Breast epithelium (tissue), 4 donors: Measurements from ENCODE around the gene LIN28B. TPM values are rescaled to one million over a fixed set of nuclear protein-coding genes. Genes with fewer than 3 reads are reported as not detected.

Experiments
- DNase-seq, 2 donors: peaks; one replicate each; pipeline ENCODE4 v3.0.0-alpha.2; 2019; ENCODE audit warnings: low spot score in 2 of 2
- H3K27ac ChIP-seq, 2 donors: fragments of 200-600 bp; sonication (generic) in 1 of 2; one replicate each; pipeline ENCODE4 v1.5.1; 2016 to 2019; ENCODE audit warnings: mild to moderate bottlenecking in 1 of 2
- H3K27me3 ChIP-seq, 2 donors: fragments of 200-600 bp; sonication (generic) in 1 of 2; one replicate each; pipeline versions ENCODE4 v1.5.1 to v1.6.0; 2017 to 2019; ENCODE audit warnings: control low read depth in 1 of 2, mild to moderate bottlenecking in 1 of 2
- H3K36me3 ChIP-seq: fragments of 200-600 bp; one replicate; pipeline ENCODE4 v1.5.1; 2019
- H3K4me1 ChIP-seq, 2 donors: fragments of 200-600 bp; sonication (generic); one replicate each; pipeline ENCODE4 v1.5.1; 2016 to 2019; ENCODE audit warnings: control low read depth in 1 of 2
- H3K4me3 ChIP-seq, 3 donors: fragments of 200-600 bp; sonication (generic); 1 replicate in 2 of 3; 2 replicates in 1 of 3; pipeline ENCODE4 v1.5.1; 2016 to 2019; ENCODE audit warnings: mild to moderate bottlenecking in 3 of 3, moderate library complexity in 2 of 3
- H3K9me3 ChIP-seq, 2 donors: fragments of 200-600 bp; sonication (generic) in 1 of 2; one replicate each; pipeline ENCODE4 v1.5.1; 2016 to 2019; ENCODE audit warnings: control low read depth in 1 of 2
- CTCF ChIP-seq, 3 donors: fragments of 450-650 bp; IDR thresholded peaks; one replicate each; pipeline ENCODE4 v1.5.1; 2016 to 2017; ENCODE audit warnings: antibody characterized with exemption in 3 of 3, mild to moderate bottlenecking in 3 of 3, moderate library complexity in 3 of 3
- POLR2A ChIP-seq: fragments of 450-650 bp; IDR thresholded peaks from one replicate; pipeline ENCODE4 v1.6.1; 2016; ENCODE audit warnings: antibody characterized with exemption, mild to moderate bottlenecking, moderate library complexity
- POLR2AphosphoS5 ChIP-seq, 3 donors: sonication (generic); formaldehyde crosslinking; IDR thresholded peaks; one replicate each; pipeline ENCODE4 v1.6.1; 2017; ENCODE audit warnings: antibody characterized with exemption in 3 of 3
- intact Hi-C: fragments of 100-400 bp; cut with DNase I; formaldehyde crosslinking; loops from one replicate; pipeline ENCODE4 v1.15.1; 2023; ENCODE audit warnings: low total_unique reads
- total RNA-seq, 3 donors: library from RNA; depleted of rRNA; stranded (reverse); fragments of >200 nt; gene quantifications; one replicate each; pipeline ENCODE4 v1.1.0, GENCODE V29; 2016

Gene LIN28B
- total RNA-seq, 3 donors from 2014 or later, result not detected

GRCh38 chr6:105028898-105029297, 72.0 kb downstream of the LIN28B start:
- TF ChIP-seq POLR2AphosphoS5 (IDR thresholded peaks at IDR 0.05) (no peak), POLR2A (no peak), CTCF (IDR thresholded peaks at IDR 0.05) (no peak)
- H3K27ac ChIP-seq, result no peak overlapping the region
- no peaks in the 10 kb centered on the region for H3K9me3 ChIP-seq
- H3K27me3 ChIP-seq, result no peaks in the 10 kb centered on the region
- no peak overlapping the region for H3K4me3 ChIP-seq
- no peak for DNase-seq
- no peaks in the 10 kb centered on the region for H3K4me1 ChIP-seq
- H3K36me3 ChIP-seq, result no peaks in the 10 kb centered on the region
- intact Hi-C loops, result no loop called here

- Histone ChIP-seq H3K4me1 (no peaks in the 10 kb centered on the region), H3K4me3 (no peak overlapping the region), H3K27me3 (no peaks in the 10 kb centered on the region), H3K36me3 (no peaks in the 10 kb centered on the region), H3K27ac (no peak overlapping the region), H3K9me3 (no peaks in the 10 kb centered on the region)
- no peak for TF ChIP-seq POLR2AphosphoS5 (IDR thresholded peaks at IDR 0.05)
- no peak for TF ChIP-seq POLR2A
- TF ChIP-seq CTCF (IDR thresholded peaks at IDR 0.05), result no peak
- DNase-seq, result no peak
- intact Hi-C loops, result no loop called here
These were observed 72.7 kb downstream of the LIN28B start for GRCh38 chr6:105029581-105029980.

GRCh38 chr6:105034470-105034869, 77.6 kb downstream of the LIN28B start:
- no peak overlapping the region for H3K27ac ChIP-seq
- DNase-seq, result no peak
- intact Hi-C loops, result no loop called here
- TF ChIP-seq POLR2AphosphoS5 (IDR thresholded peaks at IDR 0.05) (no peak), POLR2A (no peak), CTCF (IDR thresholded peaks at IDR 0.05) (no peak)
- no peaks in the 10 kb centered on the region for H3K36me3 ChIP-seq
- no peaks in the 10 kb centered on the region for H3K4me1 ChIP-seq
- H3K4me3 ChIP-seq, result no peak overlapping the region
- H3K27me3 ChIP-seq, result no peaks in the 10 kb centered on the region
- no peaks in the 10 kb centered on the region for H3K9me3 ChIP-seq

GRCh38 chr6:105035299-105035698, 78.4 kb downstream of the LIN28B start:
- Histone ChIP-seq H3K9me3 (no peaks in the 10 kb centered on the region), H3K27ac (no peak overlapping the region), H3K4me3 (no peak overlapping the region), H3K27me3 (no peaks in the 10 kb centered on the region), H3K4me1 (no peaks in the 10 kb centered on the region), H3K36me3 (no peaks in the 10 kb centered on the region)
- no peak for TF ChIP-seq CTCF (IDR thresholded peaks at IDR 0.05)
- TF ChIP-seq POLR2AphosphoS5 (IDR thresholded peaks at IDR 0.05), result no peak
- no peak for TF ChIP-seq POLR2A
- intact Hi-C loops, result no loop called here
- no peak for DNase-seq

- no peaks in the 10 kb centered on the region for H3K4me1 ChIP-seq
These were observed 79.4 kb downstream of the LIN28B start for GRCh38 chr6:105036351-105036750.

More at GRCh38 chr6:105036351-105036750, 79.4 kb downstream of the LIN28B start:
- intact Hi-C loops, result no loop called here
- no peak for TF ChIP-seq POLR2AphosphoS5 (IDR thresholded peaks at IDR 0.05)
- no peak for TF ChIP-seq POLR2A
- TF ChIP-seq CTCF (IDR thresholded peaks at IDR 0.05), result no peak
- H3K27me3 ChIP-seq, result no peaks in the 10 kb centered on the region
- H3K9me3 ChIP-seq, result no peaks in the 10 kb centered on the region
- no peaks in the 10 kb centered on the region for H3K36me3 ChIP-seq
- no peak for DNase-seq
- no peak overlapping the region for H3K4me3 ChIP-seq
- H3K27ac ChIP-seq, result no peak overlapping the region
